Measurements from ENCODE around the gene IL34. TPM values are rescaled to one million over a fixed set of nuclear protein-coding genes. Genes with fewer than 3 reads are reported as not detected.

Gene IL34
- total and polyA plus RNA-seq, 2 of the 8 experiments (the other 6 are each of a cell fraction or from before 2014, with no cell fraction given) = 4.6 to 5.6 TPM

- no peak for TF ChIP-seq CHD7 (IDR thresholded peaks at IDR 0.05; ENCODE audit: insufficient replicate concordance, low read length)
Measured at GRCh38 chr16:70674221-70675014, 28.1 kb downstream of the IL34 start (continued).

Data from H1 (cell line).